GM18873 (cell line): ENCODE results near the gene NPM3.

Experiments used
- ATAC-seq: cut with Tn5 transposase; IDR thresholded peaks from one replicate; pipeline ENCODE4 v1.9.1; 2021; ENCODE audit warnings: mild to moderate bottlenecking, moderate library complexity, moderate number of reproducible peaks; ENCODE audit not compliant: unreplicated experiment, low FRiP score

The NPM3 gene

GRCh38 chr10:101760510-101760909 lies 22.7 kb downstream of the NPM3 start:
- no peak for ATAC-seq

- no peak for ATAC-seq
These were observed 23.7 kb downstream of the NPM3 start for GRCh38 chr10:101759309-101760247.

GRCh38 chr10:101758858-101759257 lies 24.4 kb downstream of the NPM3 start:
- no peak for ATAC-seq

DNA sequence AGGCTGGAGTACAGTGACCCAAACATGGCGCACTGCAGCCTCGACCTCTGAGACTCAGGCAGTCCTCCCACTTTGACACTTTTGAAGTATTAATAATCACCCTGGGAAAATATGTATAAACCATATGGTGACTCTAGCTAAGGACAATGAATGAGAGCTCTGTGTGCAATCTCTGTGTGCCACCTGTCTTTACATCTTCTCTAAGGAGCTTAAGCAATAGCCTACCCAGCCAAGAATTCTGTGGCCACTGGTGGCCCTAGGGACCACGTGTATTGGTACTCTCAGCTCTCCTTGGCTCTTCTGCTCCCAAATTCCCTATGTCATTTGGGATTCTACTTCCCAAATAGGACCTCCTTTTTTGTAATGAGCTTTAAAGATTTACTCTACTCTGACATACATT lies 31.0 kb downstream of the NPM3 start:
- no peak for ATAC-seq

DNA sequence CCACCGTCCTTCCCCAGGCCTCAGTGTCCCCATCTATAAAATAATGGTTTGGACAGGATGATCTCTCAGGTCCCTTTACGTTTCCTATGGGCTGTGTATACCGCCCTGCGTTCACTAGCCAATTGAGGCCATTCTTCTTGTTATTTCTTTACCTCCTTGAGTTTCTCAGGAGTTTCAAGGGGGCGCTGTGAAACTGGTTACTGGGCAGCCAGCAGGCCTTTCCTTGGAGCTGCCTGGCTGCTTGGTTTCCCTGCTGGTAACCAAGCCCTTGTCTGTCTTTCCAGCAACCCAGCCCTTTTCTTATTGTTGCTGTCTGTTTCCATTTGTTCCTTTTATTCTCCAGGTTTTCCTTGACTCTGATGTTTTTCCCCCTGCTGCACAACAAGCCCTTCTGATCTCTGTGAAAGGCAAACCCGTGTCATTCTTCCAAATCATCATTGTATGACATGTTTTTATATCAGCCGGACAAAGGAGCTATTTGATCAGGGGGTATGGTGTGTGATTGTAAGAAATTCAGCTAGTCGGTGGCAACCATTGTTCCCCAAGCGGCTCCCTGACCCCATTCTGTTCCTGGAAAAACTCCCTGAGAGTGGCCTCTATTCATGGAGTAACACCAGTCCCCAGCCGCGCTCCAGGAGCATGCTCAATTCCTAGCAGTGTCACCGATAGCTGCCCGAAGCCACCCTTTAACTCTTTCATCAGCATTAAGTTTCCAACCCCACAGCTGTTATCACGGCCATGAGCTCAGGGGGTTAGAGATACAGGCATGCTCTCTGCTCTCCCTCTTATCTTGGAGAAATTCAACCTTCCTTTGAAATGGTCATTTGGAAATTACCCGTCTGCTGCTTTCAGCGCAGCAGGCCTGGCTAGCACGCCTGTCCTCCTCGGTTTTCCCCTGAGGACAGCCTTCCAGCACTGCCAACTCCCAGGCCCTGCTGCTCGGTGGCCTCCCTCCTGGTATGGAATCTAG lies 33.9 kb downstream of the NPM3 start:
- no peak for ATAC-seq

- no peak for ATAC-seq
These were observed 34.8 kb downstream of the NPM3 start for GRCh38 chr10:101748496-101748895.

GRCh38 chr10:101745074-101745696 lies 38.1 kb downstream of the NPM3 start:
- no peak for ATAC-seq

GRCh38 chr10:101744267-101744666 lies 39.0 kb downstream of the NPM3 start:
- ATAC-seq: no peak

GRCh38 chr10:101741938-101742337 lies 41.3 kb downstream of the NPM3 start:
- ATAC-seq: no peak

DNA sequence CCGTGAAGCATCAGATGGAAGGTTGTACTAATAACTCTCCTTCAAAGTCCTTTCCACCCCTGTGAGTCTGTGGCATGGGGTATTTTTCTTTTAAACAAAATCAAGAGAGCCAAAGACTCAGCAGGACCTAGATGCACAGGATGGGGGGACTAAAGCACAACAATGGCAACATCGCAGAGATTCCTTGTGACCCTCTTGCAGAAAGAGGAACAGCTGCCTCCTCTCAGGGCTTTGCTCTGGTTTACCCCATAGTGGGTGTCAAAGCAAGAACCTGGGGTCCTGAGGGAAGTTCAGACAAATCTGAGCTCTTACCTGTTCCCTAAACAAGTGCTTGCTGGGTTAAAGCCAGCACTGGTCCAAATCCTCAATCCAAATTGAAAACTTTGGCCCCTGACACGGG lies 46.6 kb downstream of the NPM3 start:
- no peak for ATAC-seq

DNA sequence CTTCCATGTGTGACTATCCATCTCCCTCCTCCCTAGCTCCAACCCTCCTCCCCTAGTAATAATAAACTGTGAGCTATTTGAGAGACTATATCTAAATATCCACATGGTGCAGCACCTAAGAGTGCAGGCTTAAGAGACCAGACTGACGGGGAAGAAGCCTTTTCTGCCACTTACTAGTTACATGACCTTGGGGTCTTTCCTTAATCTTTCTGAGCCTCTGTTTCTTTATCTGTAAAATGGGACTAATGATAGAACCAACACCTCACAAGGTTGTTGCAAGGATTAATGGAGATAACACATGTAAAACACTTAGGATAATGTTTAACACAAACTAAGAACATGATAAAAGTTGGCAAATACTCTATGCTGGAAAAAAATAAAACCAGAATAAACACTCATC lies 51.1 kb downstream of the NPM3 start:
- ATAC-seq: no peak
